Raji (cell line): Measurements from ENCODE around the gene DAB2.

Experiments
- POLR2A ChIP-seq: IDR thresholded peaks from 2 replicates; pipeline ENCODE4 v1.6.1; 2011; ENCODE audit warnings: low read depth, low read length, control low read depth; ENCODE audit not compliant: insufficient read depth

The DAB2 gene

DNA sequence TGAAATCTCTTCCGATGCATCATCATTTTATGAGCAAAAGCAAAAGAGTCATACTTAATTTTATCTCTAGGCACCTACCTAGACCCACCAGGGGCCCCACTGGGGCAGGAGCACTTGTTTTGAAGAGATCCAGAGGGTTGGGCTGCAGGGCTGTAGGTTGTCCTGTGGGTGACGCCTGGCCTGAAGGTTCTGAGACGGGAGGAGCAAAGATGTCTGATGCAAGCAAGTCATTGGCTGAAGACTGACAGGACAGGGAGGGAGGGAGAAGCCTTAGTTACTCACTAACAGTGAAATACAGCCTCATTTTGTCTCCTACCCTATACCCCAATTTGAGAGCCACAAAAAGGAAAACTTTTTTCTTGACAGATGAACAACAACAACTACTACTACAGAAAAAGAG, 43.4 kb downstream of the DAB2 start:
- TF ChIP-seq POLR2A = no peak

DNA sequence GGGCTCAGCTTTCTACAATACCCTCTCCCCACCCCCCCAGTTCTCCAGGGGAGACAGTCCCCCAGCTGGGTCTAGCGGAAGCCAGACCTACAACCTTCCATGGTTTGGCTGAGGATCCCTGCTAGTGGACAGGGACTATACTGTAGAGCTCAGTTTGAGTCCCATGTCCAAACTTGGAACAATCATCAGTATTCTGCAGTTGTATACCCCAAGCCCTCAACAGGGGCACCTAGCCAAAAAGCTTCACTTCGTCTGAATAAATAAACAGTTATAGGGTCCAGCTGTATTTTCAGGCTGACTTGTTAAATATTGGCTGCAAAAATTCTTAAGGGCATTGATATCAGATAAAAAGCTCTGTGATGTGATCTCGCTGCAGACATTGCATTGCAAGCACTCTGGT, 45.1 kb downstream of the DAB2 start:
- no peak for TF ChIP-seq POLR2A

DNA sequence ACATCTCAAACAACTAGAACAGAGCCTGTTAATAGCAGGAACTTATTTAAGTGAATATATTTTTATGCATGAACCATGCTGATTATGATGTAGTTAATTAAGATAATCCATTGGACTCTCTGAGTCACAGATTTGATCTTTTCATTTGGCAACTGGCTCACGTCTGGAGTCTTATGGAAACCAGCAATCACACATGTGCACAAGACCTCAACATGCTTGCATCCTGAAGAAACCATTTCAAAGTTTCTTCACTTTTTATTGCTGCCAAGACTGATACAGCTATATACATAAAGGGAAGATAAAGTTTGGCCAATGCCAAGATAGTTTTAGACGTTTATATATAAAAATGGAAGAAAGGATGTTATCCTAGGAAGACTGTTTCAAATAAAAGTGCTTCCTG, 47.2 kb downstream of the DAB2 start:
- no peak for TF ChIP-seq POLR2A

DNA sequence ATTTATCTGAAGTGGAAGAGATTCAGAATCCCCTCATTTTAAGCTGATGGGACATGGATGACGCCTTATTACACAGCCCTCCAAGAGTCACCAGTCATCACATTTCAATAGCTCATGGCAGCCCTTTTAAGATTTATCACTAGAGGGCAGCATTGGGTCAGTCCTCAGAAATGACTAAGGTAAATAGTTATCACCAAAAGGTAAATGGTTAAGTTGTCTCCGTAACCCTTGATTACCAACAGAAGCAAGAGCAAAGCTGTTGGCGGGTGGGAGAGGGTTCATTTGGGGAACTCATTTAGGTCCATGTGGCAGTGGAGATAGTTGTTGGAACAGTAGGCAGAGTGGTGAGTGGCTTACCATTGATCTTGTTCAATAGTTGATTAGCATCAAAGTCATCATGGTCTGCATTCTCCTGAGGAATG, 48.5 kb downstream of the DAB2 start:
- no peak for TF ChIP-seq POLR2A

DNA sequence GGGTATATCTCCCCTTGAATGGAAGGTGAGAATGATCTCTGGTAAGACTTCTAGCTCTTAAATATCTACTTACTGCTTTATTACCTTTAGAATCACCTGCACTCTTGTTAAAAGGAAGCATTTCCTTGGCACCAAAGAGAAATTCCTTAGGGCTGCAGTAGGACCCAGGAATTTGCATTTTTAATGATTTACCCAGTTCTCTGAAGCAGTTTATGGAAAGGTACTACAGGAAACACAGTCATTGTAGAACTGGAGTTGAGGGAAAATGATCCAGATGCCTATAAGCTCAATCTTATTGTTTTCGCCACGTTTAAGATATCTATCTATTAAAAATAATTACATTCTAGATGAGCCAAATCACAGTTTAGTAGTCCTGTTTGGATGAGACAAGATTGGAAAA, 51.0 kb downstream of the DAB2 start:
- TF ChIP-seq POLR2A = no peak

DNA sequence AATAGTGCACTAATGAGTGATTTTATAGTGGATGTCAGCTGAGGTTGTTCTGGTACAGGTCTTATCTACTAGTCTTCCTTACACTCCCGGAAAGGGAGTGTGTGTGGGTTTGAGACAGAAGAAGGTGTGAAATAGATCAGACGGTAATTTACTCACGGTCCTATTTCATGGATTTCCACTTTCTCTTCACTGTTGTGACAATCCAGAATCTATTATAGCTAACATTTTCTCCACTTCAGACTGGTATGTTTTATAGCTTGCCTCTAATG, 53.5 kb downstream of the DAB2 start:
- TF ChIP-seq POLR2A = no peak

DNA sequence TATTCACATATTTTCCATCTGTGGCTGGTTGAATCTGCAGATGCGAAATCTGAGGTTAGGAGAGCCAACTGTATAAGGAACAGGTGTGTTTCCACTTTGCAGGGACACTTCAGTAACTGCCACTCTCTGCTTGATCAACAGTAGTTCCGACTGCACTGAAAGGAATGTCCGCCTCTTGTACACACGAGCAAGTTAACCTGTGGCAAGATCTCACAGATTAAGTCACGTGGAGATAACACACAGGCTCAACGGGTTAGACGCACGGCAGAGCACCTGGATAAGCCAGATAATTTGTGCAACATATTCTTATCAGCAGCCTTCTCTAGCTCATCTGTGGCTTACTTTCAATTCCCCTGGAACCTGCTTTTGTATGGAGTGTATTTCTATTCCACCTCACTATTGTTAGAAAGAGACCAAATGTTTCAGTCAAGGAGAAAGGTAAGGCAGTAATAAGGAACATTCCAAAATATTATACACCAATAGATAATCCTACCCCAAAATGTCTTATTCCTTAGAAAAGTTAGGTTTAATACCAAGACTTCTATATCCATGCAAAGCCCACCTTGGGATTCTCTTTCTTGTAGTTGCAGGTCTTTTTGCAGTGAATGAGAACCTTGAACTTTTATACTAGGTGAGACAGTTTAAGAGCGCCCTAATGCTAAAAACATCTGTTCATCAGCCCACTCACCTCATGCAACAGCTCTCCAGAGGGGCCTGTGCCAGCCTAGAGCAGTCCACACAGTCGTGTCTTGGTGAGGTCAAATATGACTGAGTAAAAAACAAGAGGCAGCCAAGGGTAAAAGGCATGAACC, 54.0 kb downstream of the DAB2 start:
- TF ChIP-seq POLR2A = no peak

DNA sequence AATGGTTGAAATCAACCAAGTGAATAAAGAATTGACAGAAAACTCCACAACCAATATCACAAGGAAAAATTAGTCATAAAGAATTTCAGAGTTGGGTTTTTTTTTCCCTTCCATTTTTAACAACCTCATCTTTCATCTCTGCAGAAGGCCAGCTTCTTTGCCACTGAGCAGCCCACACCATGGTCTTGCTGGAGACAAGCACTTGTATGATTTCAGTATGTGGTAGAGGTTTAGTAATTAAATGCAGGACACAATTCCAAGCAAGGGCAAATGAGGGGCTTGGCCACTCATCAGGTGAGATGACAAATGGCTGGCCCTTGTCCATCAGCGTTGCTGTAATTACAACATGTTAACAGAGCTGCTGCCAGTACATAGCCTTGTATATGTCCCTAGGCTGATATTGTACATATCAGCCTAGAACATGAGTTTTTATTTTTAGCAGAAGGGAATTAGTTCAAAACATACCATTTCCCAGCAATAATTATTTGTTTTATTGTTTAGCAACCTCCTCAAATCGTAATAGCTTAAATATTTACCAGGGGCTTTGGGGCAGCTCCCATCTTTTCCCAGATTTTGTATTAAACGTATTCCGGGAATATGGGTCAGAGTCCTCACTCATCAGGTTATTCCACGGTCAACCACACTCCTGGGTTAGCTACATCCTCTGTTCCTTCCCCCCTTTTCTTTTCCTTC, 55.5 kb downstream of the DAB2 start:
- TF ChIP-seq POLR2A = no peak

DNA sequence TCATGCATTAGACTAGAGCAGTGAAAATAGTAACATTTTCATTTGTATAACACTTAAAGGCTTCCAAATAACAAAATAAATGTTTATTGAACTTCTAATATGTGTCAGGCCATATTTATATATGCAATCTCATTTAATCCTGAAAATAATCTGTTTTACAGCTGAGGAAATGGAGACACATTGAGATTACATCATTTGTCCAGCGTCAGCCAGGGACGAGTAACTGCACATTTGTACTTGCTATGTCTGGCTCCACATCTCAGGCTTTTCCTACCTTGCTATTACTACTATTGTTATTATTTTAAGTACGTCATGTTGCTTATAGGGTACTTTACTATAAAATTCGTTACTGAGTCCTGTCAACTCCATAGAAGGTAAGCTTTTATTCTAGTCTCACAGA, 56.7 kb downstream of the DAB2 start:
- no peak for TF ChIP-seq POLR2A

DNA sequence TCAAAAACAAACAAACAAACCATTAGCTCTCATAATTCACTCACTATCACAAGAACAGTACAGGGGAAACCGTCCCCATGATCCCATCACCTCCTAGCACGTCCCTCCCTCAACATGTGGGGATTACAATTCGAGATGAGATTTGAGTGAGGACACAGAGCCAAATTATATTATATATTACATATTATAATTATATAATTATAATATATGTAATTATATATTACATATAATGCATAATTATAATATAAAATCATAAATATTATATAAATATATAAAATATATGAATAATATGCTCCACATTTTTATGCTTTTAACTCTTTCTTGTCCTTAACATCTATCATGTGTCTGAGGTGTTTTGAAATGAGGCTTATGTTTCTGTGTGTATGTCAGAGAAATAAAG, 57.1 kb downstream of the DAB2 start:
- TF ChIP-seq POLR2A = no peak

DNA sequence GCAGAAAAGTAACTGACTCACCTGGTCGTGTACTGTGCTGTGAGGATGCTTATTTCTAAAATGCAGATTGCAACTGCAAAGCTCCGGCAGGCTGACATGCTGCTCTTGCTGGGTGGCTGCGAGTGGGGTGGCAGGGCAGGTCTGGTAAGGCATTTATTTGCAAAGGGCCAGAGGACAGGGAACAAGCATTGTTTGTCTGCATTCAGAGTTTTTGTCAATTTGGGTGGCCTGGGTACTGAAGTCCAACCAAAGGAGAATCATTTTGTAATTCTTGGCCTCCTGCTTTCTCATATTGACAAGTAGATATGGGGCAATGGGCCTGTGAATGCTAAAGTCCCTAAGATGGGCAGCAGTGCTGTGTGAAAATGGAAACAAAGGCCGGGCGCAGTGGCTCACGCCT, 60.4 kb downstream of the DAB2 start, which contains the start of gene C9:
Gene C9, minus strand, starts transcription at position 129 of the 400 bp plus-strand sequence. Its CDS starts 31 bp downstream, at position 98.
- no peak for TF ChIP-seq POLR2A

DNA sequence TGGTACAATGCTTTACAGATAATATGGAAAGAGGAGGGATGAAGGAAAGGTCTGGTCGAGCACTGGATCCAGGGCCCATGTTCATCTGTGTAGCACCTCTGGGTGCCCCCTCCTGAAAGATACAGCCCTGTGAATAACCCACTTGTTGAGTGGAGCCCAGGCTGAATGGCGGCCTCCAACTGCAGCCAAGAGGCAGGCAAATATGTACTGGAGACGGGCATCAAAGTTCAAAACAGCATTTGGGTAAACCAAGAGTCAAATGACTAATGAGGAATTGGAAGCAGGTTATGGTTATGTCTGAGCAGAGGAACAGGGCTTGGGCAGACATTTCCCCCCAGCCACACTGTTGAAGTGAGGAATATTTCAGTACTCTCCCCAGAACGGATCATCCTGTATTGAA, 61.6 kb downstream of the DAB2 start:
- TF ChIP-seq POLR2A = no peak

DNA sequence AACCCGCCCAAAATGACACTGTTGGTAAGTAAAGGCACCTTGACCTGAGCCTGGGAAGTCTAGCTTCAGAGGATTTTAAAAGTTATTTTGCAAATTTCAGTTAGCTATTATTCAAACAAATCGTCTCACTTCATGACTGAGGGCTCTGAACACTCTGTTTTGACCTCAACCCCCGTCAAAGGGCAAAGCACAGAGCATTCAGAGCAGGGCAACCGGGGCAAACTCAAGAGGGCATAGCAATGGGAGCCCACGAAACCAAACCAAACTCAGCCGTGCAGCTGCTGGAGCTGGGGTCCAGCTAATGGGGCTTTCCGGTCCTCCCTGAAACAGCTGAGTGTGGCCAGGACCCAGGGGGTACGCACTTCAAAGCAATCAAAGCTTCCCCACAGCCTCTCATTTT, 62.1 kb downstream of the DAB2 start:
- TF ChIP-seq POLR2A = no peak

DNA sequence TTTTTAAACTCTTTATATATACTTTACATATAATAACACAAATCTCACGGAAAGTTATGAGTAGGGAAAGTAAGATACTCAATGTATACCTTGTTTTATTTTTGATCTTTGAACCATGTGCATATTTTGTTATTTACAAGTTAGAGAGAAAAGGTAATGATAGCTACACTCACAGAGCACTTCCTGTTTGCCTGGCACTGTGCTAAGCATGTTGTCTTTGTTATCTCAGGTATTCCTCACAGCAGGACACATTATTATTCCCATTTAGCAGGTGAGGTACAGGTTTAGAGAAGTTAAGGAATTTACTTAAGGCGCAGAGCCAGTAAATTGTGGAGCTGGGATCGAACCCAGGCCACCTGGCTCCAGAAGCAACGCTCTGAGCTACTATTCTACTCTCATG, 63.5 kb downstream of the DAB2 start:
- TF ChIP-seq POLR2A = no peak

DNA sequence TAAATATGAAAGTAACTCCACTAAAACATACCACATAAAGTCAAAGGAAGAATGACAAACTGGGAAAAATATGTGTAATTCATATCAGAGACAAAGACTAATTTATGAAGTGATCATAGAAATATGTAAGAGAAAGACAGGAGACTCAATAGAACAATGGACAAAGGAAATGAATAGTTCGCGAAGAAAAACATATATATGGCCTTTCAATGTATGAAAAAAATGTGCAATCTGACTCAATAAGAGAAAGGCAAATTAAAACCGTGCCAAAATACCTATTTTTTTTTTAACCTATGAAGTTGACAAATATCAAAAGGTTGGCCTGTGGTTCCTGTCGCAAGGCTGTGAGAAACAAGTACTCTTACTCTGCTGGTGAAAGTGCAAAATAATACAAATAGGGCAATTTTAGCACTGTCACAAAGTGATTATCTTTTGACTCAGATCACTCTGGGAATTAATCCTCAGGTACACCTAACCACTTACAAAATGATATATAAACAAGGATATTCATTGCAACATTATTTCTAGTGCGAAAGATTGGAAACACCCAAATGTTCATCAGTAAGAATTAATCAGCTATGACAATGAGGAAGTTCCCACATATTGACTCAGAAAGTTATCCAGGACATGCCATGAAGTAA, 64.2 kb downstream of the DAB2 start:
- no peak for TF ChIP-seq POLR2A

DNA sequence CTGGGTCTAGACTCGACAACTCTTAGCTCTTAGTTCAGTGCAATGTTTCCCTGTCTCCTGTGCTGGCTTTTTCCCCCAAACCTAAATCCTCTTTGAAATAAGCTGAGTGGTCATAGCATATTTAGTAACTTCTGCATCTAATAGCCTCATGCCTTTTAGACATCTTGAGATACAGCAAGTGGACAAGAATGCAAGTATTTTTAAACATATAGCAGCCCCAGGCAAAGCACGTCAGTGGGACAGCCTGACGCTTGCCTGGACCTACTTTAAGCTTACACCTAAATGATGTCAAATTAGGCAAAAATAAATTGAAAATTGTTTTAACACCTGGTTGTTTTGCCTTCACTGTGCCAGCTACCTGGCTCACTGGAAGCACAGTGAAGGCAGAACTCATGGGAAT, 68.5 kb downstream of the DAB2 start:
- no peak for TF ChIP-seq POLR2A

DNA sequence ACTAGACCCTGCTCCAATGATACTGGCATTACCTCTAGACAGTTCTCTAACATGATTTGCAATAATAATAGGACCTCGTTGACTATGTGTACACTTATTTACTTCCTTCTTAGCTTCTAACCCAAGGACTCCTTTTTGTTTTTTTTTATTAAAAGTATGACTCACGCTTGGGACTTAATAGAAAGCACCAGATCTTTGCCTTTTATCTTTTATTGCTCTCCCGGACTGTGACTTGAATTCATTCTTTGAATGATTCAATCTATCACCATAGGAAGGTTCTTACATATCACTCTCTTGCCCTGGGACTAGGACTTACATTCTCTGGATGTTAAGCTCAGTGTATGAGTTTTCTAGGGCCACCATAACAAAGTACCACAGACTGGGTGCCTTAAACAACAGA, 69.5 kb downstream of the DAB2 start:
- TF ChIP-seq POLR2A = no peak
